Ishikawa (cell line): ENCODE data around the gene TPCN2.

Experiments used
- CEBPB ChIP-seq: IDR thresholded peaks from 2 replicates; pipeline ENCODE4 v1.6.1; 2012
- CREB1 ChIP-seq: IDR thresholded peaks from 2 replicates; pipeline ENCODE4 v1.6.1; 2012; ENCODE audit warnings: low read depth
- EGR1 ChIP-seq: IDR thresholded peaks from 2 replicates; pipeline ENCODE4 v1.6.1; 2012
- EP300 ChIP-seq: IDR thresholded peaks from 2 replicates; pipeline ENCODE4 v1.6.1; 2012; ENCODE audit warnings: borderline replicate concordance
- FOXM1 ChIP-seq: IDR thresholded peaks from 2 replicates; pipeline ENCODE4 v1.6.1; 2012; ENCODE audit warnings: low read depth, borderline replicate concordance
- NFIC ChIP-seq: IDR thresholded peaks from 2 replicates; pipeline ENCODE4 v1.6.1; 2012
- RAD21 ChIP-seq: IDR thresholded peaks from 2 replicates; pipeline ENCODE4 v1.6.1; 2012; ENCODE audit warnings: low read depth
- TAF1 ChIP-seq: IDR thresholded peaks from 2 replicates; pipeline ENCODE4 v1.6.1; 2012; ENCODE audit warnings: low read depth, mild to moderate bottlenecking
- TCF12 ChIP-seq: IDR thresholded peaks from 2 replicates; pipeline ENCODE4 v1.6.1; 2012; ENCODE audit warnings: low read depth
- TEAD4 ChIP-seq: IDR thresholded peaks from 2 replicates; pipeline ENCODE4 v1.6.1; 2012
- YY1 ChIP-seq: IDR thresholded peaks from 2 replicates; pipeline ENCODE4 v1.6.1; 2012; ENCODE audit warnings: low read depth
- ZBTB7A ChIP-seq: IDR thresholded peaks from 2 replicates; pipeline ENCODE4 v1.6.1; 2012; ENCODE audit warnings: low read depth
- TF ChIP-seq, protein P1 (sequence below): IDR thresholded peaks from 2 replicates; pipeline ENCODE4 v1.6.1; 2012; ENCODE audit warnings: low read depth, mild to moderate bottlenecking
- TF ChIP-seq, protein P2 (sequence below): IDR thresholded peaks from 2 replicates; pipeline ENCODE4 v1.6.1; 2012
- TF ChIP-seq, protein P3 (sequence below): IDR thresholded peaks from 2 replicates; pipeline ENCODE4 v1.6.1; 2012

TPCN2 gene

DNA sequence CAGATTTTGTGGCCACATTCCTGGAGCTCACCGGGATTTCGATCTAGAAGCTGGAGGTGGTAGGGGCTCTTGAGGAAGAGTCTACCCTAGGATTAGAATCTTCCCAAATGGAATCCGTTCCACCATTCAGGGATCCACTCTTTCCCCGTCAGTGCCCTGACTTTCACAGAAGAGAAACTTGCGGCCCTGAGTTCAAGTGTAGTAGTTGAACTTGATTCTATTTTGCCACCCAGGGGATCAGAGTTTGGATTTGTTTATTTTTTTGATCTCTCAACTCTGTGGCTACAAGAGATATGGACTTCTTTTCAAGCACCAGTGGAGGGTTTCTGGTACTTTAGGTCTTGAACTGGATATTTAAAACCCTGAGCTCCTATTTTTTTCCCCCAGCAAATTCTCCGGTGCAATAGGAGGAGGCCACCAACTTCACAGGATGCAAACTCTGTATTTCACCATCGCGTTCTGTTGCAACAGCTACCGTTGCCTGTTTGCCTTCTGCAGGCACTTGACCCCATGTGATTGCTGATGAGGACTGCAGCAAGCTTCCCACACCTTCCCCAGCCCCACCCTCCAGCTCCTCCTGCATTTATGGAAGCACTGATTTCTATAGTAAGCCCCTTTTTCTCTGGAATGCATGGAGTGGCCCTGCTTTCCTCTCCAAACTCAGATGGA, 20.9 kb upstream of the TPCN2 start:
- no peak for TF ChIP-seq YY1

DNA sequence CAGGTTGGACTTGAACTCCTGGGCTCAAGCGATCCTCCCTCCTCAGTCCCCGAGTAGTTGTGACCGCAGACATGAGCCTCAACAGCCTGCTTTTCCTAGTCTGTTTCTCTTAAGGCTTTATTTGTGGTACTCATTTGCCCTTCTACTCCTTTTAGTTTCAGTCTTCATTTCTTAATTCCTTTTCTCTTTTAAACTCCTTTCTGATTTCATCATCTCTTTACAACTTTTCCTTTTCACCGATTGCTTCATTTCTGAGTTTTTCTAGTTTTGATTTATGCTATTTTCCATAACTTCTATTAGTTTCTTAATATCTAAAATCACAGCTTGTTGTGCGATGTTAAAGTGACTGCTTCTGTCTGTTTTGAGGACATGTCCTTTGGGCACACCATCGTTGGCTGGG, 18.4 kb upstream of the TPCN2 start:
- TF ChIP-seq EGR1 (no peak), RAD21 (no peak), EP300 (no peak), TAF1 (no peak), TCF12 (no peak), CREB1 (no peak), CEBPB (no peak)

DNA sequence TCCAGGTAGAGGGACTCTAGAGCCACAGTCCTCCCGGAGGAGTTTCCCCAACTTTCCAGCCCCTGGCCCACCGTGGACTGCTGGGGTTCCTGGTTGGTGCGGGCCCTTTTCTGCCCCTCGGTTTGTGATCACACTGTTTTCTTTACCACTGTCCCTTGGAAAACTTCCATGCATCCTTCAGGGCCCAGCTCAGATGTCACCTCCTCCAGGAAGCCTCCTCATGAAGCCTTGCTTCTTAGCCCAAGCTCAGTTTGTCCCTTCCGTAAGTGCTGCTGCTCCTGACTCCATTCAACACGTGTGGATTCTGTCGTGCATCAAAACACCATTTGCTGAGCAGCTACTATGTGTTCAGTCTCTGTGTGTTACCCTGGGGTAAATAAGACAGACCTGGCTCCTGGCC, 15.9 kb upstream of the TPCN2 start:
- no peak for TF ChIP-seq TAF1
- TF ChIP-seq FOXM1: no peak
- no peak for TF ChIP-seq EGR1
- TF ChIP-seq, protein P1, sequence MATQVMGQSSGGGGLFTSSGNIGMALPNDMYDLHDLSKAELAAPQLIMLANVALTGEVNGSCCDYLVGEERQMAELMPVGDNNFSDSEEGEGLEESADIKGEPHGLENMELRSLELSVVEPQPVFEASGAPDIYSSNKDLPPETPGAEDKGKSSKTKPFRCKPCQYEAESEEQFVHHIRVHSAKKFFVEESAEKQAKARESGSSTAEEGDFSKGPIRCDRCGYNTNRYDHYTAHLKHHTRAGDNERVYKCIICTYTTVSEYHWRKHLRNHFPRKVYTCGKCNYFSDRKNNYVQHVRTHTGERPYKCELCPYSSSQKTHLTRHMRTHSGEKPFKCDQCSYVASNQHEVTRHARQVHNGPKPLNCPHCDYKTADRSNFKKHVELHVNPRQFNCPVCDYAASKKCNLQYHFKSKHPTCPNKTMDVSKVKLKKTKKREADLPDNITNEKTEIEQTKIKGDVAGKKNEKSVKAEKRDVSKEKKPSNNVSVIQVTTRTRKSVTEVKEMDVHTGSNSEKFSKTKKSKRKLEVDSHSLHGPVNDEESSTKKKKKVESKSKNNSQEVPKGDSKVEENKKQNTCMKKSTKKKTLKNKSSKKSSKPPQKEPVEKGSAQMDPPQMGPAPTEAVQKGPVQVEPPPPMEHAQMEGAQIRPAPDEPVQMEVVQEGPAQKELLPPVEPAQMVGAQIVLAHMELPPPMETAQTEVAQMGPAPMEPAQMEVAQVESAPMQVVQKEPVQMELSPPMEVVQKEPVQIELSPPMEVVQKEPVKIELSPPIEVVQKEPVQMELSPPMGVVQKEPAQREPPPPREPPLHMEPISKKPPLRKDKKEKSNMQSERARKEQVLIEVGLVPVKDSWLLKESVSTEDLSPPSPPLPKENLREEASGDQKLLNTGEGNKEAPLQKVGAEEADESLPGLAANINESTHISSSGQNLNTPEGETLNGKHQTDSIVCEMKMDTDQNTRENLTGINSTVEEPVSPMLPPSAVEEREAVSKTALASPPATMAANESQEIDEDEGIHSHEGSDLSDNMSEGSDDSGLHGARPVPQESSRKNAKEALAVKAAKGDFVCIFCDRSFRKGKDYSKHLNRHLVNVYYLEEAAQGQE: no peak
- TF ChIP-seq EP300: no peak
- no peak for TF ChIP-seq NFIC
- no peak for TF ChIP-seq TEAD4
- no peak for TF ChIP-seq RAD21
- TF ChIP-seq, protein P2, sequence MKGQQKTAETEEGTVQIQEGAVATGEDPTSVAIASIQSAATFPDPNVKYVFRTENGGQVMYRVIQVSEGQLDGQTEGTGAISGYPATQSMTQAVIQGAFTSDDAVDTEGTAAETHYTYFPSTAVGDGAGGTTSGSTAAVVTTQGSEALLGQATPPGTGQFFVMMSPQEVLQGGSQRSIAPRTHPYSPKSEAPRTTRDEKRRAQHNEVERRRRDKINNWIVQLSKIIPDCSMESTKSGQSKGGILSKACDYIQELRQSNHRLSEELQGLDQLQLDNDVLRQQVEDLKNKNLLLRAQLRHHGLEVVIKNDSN: no peak
- TF ChIP-seq ZBTB7A: no peak
- no peak for TF ChIP-seq CREB1
- no peak for TF ChIP-seq CEBPB
- TF ChIP-seq, protein P3, sequence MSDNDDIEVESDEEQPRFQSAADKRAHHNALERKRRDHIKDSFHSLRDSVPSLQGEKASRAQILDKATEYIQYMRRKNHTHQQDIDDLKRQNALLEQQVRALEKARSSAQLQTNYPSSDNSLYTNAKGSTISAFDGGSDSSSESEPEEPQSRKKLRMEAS: no peak
- TF ChIP-seq TCF12: no peak
- TF ChIP-seq YY1: no peak

DNA sequence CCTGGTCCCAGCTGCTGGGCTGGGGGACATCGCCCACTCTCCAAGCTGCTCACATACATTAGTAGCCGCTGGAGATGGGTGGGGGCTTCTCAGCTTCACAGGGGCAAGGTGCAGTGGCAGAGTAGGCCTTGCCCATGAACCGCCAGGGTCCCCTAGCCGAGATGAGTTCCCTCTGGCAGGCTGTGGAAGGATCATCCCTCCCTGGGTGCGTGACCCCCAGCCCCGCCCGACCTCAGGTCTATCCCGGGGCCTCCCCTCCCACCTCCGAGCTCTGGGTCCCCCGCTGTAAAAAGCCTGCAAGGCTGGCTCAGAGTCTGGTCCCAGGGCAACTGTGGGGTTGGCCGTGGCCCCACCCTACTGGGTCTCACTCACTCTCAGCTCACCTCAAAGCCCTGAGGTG, 15.3 kb upstream of the TPCN2 start:
- TF ChIP-seq, protein P2: no peak
- no peak for TF ChIP-seq ZBTB7A

DNA sequence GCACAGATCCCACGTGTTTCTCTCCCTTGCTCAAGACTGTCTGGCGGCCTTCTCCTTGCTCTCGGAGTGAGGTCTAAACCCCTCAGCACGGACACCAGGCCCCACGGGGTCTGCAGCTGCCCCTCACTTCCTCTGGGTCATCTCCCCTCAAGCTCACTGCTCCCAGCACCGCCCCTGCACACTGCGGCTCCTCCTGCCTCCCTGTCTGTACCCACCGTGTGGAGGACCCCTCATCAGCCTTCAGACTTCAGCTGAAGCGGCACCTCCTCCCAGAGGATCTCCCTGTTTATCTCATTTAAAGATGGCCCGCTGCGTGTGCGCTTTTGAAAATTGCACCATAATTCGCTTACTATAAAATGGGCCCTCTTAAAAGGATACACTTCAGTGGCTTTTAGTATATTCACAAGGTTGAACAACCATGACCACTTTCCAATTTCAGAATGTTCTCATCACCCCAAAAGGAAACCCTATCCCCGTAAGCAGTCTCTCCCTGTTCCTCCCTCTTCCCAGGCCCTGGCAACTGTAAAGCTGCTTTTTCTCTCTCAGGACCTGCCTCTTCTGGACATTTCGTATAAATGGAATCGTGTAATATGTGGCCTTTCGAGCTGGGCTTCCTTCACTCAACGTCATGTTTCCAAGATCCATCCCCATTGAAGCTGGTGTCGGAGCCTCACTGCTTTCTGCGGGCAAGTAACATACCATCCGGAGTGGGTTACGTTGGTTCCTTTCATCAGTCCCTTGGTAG, 14.4 kb upstream of the TPCN2 start:
- no peak for TF ChIP-seq TCF12

DNA sequence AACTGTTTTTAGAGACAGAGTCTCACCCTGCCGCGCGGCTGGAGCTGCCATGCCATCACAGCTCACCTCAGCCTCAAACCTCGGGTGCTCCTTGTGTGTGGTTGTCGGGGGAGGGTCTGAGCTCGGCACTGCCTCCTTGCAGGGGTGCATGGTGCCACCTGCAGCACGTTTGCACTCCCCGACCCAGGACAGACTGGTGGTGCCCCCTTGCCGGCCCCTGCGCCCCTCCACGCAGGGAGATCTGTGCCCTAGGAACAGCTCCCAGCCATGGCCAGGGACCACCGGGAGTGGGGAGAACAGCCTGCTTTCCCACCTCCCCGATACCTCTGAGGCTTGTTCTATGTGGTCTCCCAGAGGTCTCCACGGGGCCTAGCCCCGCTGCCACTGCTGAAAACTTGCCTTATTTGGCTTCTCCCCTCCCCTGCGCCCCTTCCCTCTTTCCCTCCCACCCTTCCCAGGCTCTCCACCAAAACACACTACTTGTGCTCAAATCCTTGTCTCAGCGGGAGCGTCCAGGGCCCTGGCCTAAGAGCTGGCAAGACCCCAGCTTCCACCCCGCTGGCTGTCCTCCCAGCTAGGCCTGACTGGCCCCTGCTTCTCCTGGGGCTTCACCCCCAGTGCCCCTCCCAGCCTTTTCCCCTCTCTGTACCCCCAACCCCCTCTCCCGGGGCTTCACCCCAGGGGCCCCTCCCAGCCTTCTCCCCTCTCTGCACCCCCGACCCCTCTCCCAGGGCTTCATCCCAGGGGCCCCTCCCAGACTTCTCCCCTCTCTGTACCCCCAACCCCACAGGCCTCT, 13.4 kb upstream of the TPCN2 start:
- TF ChIP-seq EP300 (no peak), TEAD4 (no peak), YY1 (no peak), RAD21 (no peak), FOXM1 (no peak), NFIC (no peak), CEBPB (no peak), TCF12 (no peak), EGR1 (no peak), TAF1 (no peak), CREB1 (no peak), ZBTB7A (no peak)
- TF ChIP-seq, protein P2: no peak
- TF ChIP-seq, protein P1: no peak
- TF ChIP-seq, protein P3: no peak
